ACHN (cell line): ENCODE measurements around the gene OTUD3.
"Not testable (repeated sequence)": the region's sequence is repeated elsewhere in the genome, so short reads cannot be mapped to it uniquely, and the experiment has no call there.

Experiments
- DNase-seq: peaks from one replicate; pipeline ENCODE4 v3.0.0-alpha.2; 2015
- in situ Hi-C: cut with HindIII; loops from 2 replicates; pipeline ENCODE4 v1.10.0; 2017; ENCODE audit warnings: low sequenced_read_pairs, low pct_ligation_motif_present, low pct_unique_long_range_greater_than_20kb

OTUD3 gene

GRCh38 chr1:19882111-19883071 is at the start of gene OTUD3:
TSS of gene OTUD3 (plus strand) at chr1:19882395. CDS start at chr1:19882514, 119 bp downstream.
- peak; percentile 95 for DNase-seq
- in situ Hi-C loops, result no loop called here

GRCh38 chr1:19835578-19835977 is 46.6 kb upstream of the OTUD3 start:
- in situ Hi-C loops, result no loop called here
- DNase-seq, result no peak

GRCh38 chr1:19837866-19838265 is 44.3 kb upstream of the OTUD3 start:
- in situ Hi-C loops, result no loop called here

GRCh38 chr1:19840228-19840627 is 42.0 kb upstream of the OTUD3 start:
- DNase-seq, result no peak
- in situ Hi-C loops, result no loop called here

More at GRCh38 chr1:19837866-19838265, 44.3 kb upstream of the OTUD3 start:
- DNase-seq, result no peak

- no peak for DNase-seq
- in situ Hi-C loops, result no loop called here
Observed at GRCh38 chr1:19844731-19845495, 37.3 kb upstream of the OTUD3 start.

- DNase-seq, result no peak
- in situ Hi-C loops, result no loop called here
Observed at GRCh38 chr1:19845555-19845954, 36.6 kb upstream of the OTUD3 start.

GRCh38 chr1:19846338-19846737 is 35.9 kb upstream of the OTUD3 start:
- in situ Hi-C loops, result no loop called here
- no peak for DNase-seq

GRCh38 chr1:19847334-19847733 is 34.9 kb upstream of the OTUD3 start:
- in situ Hi-C loops, DNase-seq: not testable (repeated sequence)

- in situ Hi-C loops, DNase-seq: not testable (repeated sequence)
Observed at GRCh38 chr1:19849307-19849706, 32.9 kb upstream of the OTUD3 start.

- in situ Hi-C loops, result no loop called here
- DNase-seq, result no peak
Observed at GRCh38 chr1:19850214-19850613, 32.0 kb upstream of the OTUD3 start.

GRCh38 chr1:19852036-19852435 is 30.2 kb upstream of the OTUD3 start:
- in situ Hi-C loops, result no loop called here
- no peak for DNase-seq

GRCh38 chr1:19854866-19855265 is 27.3 kb upstream of the OTUD3 start:
- in situ Hi-C loops, result no loop called here
- DNase-seq, result no peak

GRCh38 chr1:19858893-19859292 is 23.3 kb upstream of the OTUD3 start:
- no peak for DNase-seq
- in situ Hi-C loops, result no loop called here

- no peak for DNase-seq
- in situ Hi-C loops, result no loop called here
Observed at GRCh38 chr1:19859876-19860275, 22.3 kb upstream of the OTUD3 start.

- in situ Hi-C loops, result no loop called here
- DNase-seq, result no peak
Observed at GRCh38 chr1:19860418-19860817, 21.8 kb upstream of the OTUD3 start.

- DNase-seq, result no peak
- in situ Hi-C loops, result no loop called here
Observed at GRCh38 chr1:19861034-19861433, 21.2 kb upstream of the OTUD3 start.

GRCh38 chr1:19861842-19862530 is 20.2 kb upstream of the OTUD3 start:
- no peak for DNase-seq
- in situ Hi-C loops, result no loop called here

- no peak for DNase-seq
- in situ Hi-C loops, result no loop called here
Observed at GRCh38 chr1:19862944-19863343, 19.3 kb upstream of the OTUD3 start.

- no peak for DNase-seq
- in situ Hi-C loops, result no loop called here
Observed at GRCh38 chr1:19864570-19865160, 17.5 kb upstream of the OTUD3 start.
